IPS-11a (cell line): Measurements from ENCODE around the gene NMT1.
"Not testable (repeated sequence)": the region's sequence is repeated elsewhere in the genome, so short reads cannot be mapped to it uniquely, and the experiment has no call there.

ENCODE experiments used
- H3K4me3 ChIP-seq: one replicate; pipeline ENCODE4 v1.5.1; 2013; ENCODE audit warnings: low read depth, low read length, control low read depth

NMT1 gene

DNA sequence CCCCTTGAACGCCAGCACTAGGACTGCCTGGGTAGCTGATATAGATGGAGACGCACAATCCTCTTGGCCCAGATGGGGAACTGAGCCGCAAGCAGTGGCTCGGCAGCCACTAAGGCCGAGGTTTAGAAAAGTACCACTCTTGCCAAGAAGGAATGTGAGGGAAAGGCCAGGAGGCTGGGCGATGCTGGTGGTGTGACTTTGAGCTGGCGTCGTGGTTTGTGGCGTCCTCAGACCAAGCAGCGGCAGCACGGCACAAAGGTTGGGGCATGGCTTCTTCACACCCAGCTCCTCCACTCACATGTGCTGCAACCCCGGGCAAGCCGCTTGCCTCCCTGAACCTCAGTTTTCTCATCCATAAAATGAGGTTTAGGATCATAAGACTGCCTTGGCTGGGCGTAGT, 25.3 kb upstream of the NMT1 start:
- no peak overlapping the region for H3K4me3 ChIP-seq

GRCh38 chr17:45036691-45037090, 24.4 kb upstream of the NMT1 start:
- no peak overlapping the region for H3K4me3 ChIP-seq

- H3K4me3 ChIP-seq = no peak overlapping the region
These were observed 22.1 kb upstream of the NMT1 start for GRCh38 chr17:45038728-45039634.

DNA sequence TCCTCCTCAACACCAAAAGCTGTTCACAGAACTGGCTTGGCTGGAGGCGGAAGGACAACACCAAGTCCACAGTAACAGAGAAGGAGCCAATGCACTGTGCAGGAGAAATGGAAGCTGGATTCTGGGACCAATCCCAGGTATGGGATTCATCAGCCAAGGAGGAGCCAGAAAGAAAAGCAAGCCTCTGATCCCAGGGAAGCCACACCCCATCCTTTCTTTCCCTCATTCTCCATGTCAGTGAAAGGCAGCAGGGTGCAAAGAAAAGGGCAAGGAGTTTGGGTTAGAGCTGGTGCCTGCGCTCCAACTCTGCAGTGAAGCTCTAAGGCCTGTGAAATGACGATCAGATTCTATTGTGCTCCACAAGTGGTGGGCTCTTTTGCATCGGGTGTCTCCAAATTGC, 20.7 kb upstream of the NMT1 start:
- no peak overlapping the region for H3K4me3 ChIP-seq

DNA sequence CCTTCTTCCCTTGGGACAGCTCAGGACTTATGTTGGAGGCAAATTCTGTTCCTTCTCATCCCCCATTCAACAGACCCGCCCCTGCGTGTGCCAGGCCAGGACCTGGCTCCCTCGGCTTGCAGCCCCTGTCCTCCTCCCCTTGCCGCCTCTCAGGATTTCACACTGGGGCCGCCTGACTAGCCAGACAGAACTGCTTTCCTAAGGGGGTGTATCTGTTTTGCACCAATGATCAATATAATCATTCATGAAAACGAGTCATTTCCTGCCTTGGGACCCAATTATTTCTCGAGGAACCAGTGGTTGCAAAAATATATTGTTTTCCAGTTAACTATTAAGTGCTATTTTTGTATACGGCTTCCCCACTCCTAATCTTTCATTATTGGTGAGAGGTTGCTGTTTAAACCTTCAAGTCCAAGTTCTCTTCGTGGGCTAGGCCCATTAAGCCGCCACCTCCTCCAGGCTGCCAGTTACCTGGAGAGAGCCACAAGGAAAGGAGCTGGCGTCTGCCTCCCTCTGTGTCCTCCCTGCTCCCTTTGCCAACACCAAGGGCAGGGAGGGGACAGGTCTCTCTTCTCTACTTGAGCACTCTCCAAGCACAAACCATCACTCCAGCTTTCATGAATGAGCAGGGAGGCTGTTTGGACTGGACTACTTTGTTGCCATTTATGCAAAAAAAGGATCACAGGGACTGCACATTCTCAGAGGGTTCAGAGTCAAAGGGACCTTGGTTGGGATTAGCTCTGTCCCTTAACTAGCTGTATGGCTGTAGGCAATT, 18.6 kb upstream of the NMT1 start:
- no peak overlapping the region for H3K4me3 ChIP-seq

DNA sequence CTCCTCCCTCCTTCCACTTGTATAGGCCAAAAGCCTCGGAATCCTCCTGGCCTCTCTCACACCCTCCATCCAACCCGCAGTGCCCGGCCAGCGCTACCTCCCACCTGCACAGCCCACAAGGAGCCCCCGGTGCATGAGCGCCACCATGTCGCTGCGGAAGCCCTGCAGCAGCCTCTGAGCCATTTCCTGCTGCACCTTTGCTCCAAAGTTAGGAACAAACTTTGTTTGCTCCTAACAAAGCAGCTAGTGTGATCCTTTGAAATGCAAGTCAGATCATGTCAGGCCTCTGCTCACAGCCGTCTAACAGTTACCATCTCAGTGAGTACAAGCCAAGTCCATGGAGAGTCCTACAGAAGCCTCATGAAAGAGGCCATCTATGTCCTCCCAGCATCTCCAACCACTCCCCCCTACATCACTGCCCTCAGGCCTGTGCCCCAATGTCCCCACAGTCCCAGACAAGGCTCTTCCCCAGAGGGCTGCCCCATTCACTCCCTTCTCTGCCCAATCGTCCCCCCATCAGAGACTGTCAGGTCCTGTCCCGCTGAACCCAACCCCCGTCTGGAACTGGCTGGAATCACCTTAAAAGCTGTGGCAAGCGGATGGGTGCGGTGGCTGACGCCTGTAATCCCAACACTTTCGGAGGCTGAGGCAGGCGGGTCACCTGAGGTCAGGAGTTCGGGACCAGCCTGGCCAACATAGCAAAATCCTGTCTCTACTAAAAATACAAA, 17.1 kb upstream of the NMT1 start:
- no peak overlapping the region for H3K4me3 ChIP-seq

- no peak overlapping the region for H3K4me3 ChIP-seq
These were observed 14.5 kb upstream of the NMT1 start for GRCh38 chr17:45046537-45047125.

- no peak overlapping the region for H3K4me3 ChIP-seq
These were observed 12.1 kb upstream of the NMT1 start for GRCh38 chr17:45048795-45049563.

DNA sequence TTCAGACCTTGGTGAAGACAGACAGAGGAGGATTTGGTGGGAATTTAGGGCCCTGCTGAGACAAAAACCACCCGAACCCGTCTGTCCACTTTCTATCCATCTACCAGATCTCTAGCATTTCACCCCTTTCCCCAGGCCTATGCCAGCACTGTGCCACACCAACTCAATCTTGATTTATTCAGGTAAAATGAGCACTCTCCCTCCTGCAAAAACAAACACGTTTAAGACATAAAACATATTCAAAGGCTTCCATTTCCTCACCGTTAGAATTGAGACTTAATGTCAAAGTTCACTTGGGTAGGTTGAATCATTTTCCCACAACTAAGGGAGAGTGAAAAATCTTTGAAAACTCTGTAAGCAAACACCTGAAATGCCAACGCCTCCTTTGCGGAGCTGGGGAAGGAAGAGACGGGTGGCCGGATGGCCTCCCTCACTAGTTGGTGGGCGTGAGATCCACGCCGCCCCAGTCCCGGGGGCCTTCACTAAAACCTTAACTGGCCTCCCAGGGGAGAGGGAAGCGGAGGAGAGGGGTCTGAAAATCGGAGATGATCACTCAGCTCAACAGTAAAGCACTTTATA, 10.5 kb upstream of the NMT1 start:
- peak overlapping the region; percentile 86 for H3K4me3 ChIP-seq

DNA sequence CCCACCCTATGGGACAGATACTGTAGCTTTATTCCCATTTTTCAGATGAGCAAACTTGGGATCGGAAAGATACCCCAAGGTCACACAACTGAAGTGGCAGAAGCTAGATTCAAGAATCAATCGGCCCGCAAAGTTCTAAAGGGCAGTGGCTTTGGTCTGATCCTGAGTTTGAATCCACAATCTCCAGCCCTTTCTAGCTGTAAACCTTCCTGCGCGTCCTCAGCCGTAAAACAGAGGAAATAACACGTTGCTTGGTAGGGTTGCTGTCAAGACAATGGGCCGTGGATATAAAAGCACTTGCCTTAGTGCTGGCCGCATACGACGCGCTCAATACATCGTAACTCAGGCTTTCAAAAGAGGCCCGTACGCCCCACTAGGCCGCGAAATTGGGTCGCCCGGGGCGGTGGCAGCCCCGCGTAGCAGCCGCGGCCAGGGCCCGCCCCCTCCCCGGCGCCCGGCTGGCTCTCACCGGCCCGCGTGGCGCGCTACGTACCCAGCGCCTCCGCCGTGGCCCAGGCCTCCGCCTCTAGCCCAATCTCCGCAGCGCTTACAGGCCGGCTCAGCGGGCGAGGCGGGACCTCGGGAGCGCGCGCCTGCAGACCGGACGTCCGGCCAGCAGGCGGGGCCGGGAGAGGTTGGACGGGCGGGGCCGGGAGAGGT, 9.9 kb upstream of the NMT1 start, which contains the start of gene DCAKD:
TSS of gene DCAKD (minus strand) at position 573 of the 660 bp plus-strand sequence. CDS start 16,747 bp downstream, outside the sequence.
- peak within 1 kb of the TSS; percentile 86 for H3K4me3 ChIP-seq

GRCh38 chr17:45051720-45052051, 9.4 kb upstream of the NMT1 start:
- not testable (repeated sequence) for H3K4me3 ChIP-seq

- peak overlapping the region; percentile 61 for H3K4me3 ChIP-seq
These were observed 8.9 kb upstream of the NMT1 start for GRCh38 chr17:45052052-45052772.

GRCh38 chr17:45060382-45060796, 728 bp upstream of the NMT1 start:
- peak overlapping the region; percentile 71 for H3K4me3 ChIP-seq

DNA sequence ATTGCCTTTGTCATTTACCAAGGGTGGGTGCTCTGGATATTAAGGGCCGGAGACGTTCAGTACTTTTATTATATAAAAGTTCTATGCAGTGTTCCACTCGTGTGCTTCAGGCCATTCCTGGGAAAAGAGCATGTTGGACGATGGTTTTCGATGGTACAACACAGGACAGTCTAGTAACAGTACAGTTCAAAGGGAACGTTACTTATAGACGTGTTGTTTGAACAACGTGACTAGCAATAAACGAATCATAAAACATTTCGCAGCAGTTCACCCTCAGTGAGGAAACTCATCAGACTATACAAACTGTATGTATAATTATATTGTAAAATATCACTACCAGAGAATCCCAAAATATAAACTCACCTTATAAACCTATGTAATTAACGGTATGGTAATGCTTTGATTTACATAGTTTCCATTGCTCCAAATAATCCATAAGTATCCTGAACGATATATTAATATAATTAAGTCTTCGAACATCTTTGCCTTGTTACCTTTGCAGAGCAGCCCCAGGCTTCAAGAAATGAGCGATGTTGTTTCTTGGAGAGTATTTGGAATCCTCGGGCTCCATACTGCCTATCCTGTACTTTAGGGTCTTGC, 589 bp downstream of the NMT1 start:
- H3K4me3 ChIP-seq = peak overlapping the region; percentile 96

- no peak overlapping the region for H3K4me3 ChIP-seq
These were observed 2.1 kb downstream of the NMT1 start for GRCh38 chr17:45063198-45063597.

DNA sequence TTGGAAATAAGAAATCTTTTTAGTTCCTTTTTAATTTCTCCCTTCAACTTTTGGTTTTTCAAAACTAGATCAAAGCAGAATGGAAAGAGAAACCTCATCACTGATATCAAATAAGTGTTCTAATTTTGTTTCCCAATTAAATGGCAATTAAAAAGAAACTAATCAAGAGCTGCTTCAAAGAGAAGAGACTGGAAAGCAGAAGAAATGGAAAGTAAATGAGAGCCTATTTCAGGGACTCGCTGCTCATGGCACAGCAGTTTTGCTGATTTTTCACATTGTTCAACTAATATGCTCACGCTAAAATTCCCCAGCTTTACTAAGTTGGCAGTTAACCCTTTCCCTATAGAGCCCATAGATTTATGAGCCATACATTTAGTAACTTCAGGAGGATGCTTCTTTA, 6.5 kb downstream of the NMT1 start:
- no peak overlapping the region for H3K4me3 ChIP-seq

DNA sequence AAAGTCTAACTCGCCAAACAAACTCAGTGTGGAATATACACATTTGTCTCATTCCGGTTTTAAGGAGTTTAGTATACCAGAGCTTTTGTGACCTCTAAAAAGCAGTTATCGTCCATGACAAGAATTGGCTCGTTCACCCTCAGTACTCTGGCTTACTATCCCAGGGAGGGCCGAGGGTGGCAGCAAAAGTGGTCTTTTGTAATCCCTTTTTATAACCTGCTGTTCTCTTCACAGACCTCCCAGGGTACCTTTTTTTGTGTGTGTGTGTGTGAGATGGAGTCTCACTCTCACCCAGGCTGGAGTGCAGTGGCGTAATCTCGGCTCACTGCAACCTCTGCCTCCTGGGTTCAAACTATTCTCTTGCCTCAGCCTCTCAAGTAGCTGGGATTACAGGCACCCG, 8.9 kb downstream of the NMT1 start:
- H3K4me3 ChIP-seq = no peak overlapping the region

DNA sequence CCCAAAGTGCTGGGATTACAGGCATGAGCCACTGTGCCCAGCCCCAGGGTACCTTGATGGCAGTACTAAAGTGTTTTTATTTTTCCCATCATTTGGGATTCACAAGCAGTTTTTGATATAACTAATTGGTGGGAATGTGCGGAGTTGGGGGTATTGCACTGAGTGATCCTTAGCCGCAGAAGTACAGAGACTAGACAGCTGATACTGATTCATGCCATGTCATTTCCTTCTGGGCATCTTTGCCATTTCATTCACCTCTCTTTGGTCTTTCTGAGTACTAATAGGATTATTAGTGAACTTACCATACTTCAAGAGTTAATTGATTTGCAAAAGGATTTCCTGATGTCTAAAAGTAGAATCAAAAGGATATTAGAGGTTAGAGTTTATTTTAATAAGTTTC, 9.7 kb downstream of the NMT1 start:
- H3K4me3 ChIP-seq = no peak overlapping the region
